Transverse colon (tissue), 4 donors: ENCODE results near the gene SMAP1.

Source experiments
- CTCF ChIP-seq, 5 experiments: fragments of 200-600 bp in 3 of 5; fragments of 450-650 bp in 2 of 5; sonication (generic) in 3 of 5; IDR thresholded peaks; 1 replicate in 2 of 5; 2 replicates in 3 of 5; pipeline ENCODE4 v1.5.1; 2016 to 2017; ENCODE audit warnings: antibody characterized with exemption in 5 of 5, inconsistent platforms in 3 of 5, mild to moderate bottlenecking in 2 of 5, moderate library complexity in 1 of 5
- POLR2AphosphoS5 ChIP-seq, 3 donors: sonication (generic); formaldehyde crosslinking; IDR thresholded peaks; one replicate each; pipeline ENCODE4 v1.6.1; 2016; ENCODE audit warnings: antibody characterized with exemption in 3 of 3

GRCh38 chr6:70864401-70864800 is 196.7 kb downstream of the SMAP1 start:
- no peak for TF ChIP-seq CTCF (IDR thresholded peaks at IDR 0.05)
- TF ChIP-seq POLR2AphosphoS5 (IDR thresholded peaks at IDR 0.05) = no peak
